VCaP (cell line): ENCODE results near the gene RIPPLY1.

ENCODE experiments used
- H3K27ac ChIP-seq: fragments of 450-650 bp; 2 replicates; pipeline ENCODE4 v1.5.1; 2017
- TF ChIP-seq, protein P1 (sequence below): fragments of 450-650 bp; conservative IDR thresholded peaks from 2 replicates; pipeline ENCODE4 v1.5.1; 2017; ENCODE audit warnings: mild to moderate bottlenecking, moderate library complexity

Gene RIPPLY1

DNA sequence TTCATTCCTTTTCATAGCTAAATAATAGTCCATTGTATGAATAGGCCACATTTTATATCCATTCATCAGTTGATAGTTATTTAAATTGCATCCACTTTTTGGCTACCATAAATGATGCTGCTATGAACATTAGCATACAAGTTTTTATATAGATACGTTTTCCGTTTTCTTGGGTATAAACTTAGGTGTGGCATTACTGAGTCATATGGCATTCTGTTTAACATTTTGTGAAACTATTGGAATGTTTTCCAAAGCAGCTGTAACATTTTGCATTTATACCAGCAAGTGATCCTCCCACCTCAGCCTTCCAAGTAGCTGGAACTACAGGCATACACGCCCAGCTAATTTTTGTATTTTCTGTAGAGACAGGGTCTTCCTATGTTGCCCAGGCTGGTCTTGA, 43.3 kb upstream of the RIPPLY1 start:
- TF ChIP-seq, protein P1, sequence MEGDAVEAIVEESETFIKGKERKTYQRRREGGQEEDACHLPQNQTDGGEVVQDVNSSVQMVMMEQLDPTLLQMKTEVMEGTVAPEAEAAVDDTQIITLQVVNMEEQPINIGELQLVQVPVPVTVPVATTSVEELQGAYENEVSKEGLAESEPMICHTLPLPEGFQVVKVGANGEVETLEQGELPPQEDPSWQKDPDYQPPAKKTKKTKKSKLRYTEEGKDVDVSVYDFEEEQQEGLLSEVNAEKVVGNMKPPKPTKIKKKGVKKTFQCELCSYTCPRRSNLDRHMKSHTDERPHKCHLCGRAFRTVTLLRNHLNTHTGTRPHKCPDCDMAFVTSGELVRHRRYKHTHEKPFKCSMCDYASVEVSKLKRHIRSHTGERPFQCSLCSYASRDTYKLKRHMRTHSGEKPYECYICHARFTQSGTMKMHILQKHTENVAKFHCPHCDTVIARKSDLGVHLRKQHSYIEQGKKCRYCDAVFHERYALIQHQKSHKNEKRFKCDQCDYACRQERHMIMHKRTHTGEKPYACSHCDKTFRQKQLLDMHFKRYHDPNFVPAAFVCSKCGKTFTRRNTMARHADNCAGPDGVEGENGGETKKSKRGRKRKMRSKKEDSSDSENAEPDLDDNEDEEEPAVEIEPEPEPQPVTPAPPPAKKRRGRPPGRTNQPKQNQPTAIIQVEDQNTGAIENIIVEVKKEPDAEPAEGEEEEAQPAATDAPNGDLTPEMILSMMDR, result no peak
- no peak overlapping the region for H3K27ac ChIP-seq

DNA sequence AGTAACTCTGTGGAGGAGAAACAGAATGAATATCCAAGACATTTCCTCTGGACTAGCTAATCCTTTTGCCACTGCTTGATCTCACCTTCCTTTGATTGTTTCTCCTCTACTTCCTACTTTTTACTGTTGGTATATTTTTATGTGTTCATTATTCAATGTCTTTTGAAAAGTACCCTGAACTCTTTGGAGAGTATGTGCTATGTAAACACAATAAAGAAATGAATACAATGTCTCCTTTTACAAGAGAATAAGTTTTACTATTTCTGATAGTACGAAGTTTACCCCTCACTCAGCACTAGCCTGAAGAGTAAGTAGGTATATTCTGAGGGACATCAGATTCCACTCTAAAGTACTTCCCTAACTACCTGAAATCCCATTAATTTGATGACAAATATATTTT, 36.9 kb upstream of the RIPPLY1 start:
- H3K27ac ChIP-seq, result no peak overlapping the region
- TF ChIP-seq, protein P1, result no peak

DNA sequence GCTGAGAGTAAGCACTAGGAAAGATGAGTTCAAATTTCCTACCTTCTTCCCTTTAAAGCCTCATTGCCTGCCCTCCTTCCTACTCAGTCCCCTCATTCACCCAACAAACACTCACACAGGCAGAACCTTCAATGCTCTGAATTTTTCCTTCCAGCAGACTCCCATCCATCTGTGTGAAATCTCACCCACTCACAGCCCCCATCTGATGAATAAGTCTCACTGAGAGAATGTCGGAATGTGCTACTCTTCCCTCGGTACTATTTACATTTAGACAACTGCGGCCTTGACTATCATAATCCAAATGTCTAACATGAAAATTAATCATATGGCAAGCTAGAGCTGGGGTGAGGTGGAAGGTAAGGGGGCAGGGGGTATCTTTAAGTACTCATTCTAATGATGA, 36.4 kb upstream of the RIPPLY1 start:
- no peak overlapping the region for H3K27ac ChIP-seq
- TF ChIP-seq, protein P1, result no peak

DNA sequence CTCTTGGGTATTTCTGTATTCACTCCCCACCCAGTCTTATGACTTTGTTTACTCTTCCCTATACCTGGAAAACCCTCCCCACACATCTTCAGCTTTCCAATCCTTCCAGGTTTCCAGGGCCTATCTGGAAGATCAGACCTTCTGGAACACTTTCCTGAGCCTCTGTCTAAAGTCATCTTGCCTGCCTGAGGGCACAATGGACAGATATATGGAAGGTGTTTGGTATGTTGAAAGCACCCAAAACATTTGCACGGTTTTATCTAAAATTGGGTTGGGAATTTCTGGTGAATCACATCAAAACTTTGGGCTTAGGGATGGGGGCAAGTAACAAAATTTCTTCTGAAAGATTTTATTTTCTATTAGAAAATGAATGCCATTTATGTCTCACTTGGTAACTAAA, 33.1 kb upstream of the RIPPLY1 start:
- TF ChIP-seq, protein P1, result no peak

DNA sequence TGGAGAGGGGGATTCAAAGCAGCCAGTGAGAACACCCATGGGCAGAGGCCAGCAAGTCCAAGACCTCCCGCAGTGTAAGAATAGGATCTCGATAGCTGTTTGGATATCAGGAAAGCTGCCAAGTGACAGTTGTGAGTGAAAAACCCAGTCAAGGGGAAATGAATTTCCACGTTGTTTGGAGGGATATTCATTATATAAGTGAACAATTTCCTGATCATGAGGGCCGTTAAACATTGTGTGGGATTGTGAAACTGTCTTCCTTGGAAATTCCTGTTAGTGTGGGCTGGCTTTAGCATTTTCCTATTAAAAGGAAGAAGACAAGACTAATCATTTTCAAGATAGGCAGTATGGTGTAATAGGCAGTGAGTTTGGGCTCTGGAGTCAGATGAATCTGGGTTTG, 32.0 kb upstream of the RIPPLY1 start:
- TF ChIP-seq, protein P1, result no peak
- no peak overlapping the region for H3K27ac ChIP-seq

More for the DNA sequence above, 33.1 kb upstream of the RIPPLY1 start:
- no peak overlapping the region for H3K27ac ChIP-seq

DNA sequence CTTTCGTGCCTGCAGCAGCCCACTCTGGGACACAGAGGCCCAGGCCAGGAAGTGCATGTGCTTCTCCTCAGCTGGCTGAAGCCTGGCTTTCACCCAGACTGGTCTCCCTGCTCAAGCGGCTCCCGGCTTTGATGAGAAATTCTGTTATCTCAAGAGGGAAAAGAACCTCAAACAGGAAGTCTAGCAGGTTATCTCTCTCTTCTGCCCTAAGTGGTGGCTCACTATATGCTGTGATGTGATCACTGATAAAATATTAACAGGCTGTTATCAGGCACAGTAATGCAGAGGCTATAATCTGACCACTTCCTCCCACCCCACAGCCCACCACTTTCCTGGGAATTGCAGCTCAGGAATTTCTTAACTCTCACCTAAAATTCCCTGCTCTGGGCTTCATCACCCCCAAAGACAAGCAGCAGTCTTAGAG, 30.4 kb upstream of the RIPPLY1 start:
- TF ChIP-seq, protein P1, result no peak
- no peak overlapping the region for H3K27ac ChIP-seq

DNA sequence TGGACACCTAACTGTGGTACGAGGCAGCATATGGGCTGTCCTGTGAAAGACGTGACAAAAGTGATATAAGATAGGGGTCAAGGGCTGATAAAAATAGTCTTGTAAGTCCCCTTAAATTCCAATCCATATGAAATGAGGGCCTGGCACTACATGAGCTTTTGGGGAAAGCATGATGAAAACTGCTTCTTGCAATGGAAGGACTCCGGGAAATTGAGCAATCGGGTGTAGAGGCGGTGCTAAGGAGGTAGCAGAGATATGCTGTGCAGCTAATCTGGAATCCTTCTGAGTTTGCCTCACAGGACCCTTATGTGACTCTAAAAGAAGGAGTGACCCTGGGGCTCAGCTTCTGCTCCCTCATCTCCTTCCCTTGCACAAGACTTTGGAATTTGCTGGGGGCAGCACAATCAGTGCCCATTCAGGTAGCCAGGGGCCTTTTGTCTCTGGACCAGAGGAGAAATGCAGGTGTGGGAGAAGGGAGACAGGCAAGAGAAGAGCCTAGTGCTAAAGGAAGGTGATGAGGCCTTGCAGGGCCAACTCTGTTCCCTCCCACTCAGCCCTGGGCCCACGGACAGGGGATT, 29.9 kb upstream of the RIPPLY1 start:
- no peak overlapping the region for H3K27ac ChIP-seq
- TF ChIP-seq, protein P1, result no peak
